Measurements from ENCODE around the gene SCRN1. TPM values are rescaled to one million over a fixed set of nuclear protein-coding genes. Genes with fewer than 3 reads are reported as not detected.
"Not testable (repeated sequence)": the region's sequence is repeated elsewhere in the genome, so short reads cannot be mapped to it uniquely, and the experiment has no call there.

Gene SCRN1
- polyA plus RNA-seq, 3 donors, result 63.7 to 65.0 (median 64.9) TPM

DNA sequence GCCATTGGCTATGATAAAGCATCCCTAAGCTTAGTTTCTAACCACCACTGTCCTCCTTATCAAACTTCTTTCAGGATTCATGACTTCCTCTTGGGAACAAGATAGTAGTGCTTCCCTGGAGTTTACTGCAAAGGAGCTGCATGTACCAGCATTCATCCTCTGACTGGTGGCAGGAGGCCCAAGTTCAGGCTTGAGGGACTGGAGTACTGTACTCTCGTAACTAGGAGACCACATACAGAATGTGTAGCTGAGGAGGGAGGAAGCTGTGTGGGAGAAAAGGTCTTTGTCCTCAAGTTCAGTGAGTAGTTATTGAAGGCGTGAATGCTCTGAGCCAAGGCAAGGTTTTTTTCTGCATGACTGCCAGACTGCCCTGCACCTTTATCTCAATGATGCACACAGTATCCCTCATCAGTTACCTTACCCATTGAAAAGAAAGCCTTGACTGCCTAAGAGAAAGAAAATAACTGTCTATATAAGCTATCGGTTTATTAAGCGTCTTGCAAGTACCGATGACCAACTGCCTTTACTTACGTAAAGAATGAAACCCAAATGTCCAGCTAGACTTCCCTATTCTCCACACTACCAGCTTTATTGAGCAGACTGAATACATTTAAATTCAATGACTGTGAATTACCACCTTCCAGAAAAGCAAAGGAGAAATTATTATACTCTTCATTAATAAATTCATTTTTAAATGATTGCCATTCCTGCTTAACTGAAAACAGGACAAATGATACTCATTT is 12.8 kb downstream of the SCRN1 start:
- peak in 9 of 11 donors; percentile 25 to 78 (median 45) for DNase-seq (ENCODE audit: extremely low read depth in 1 of 11, low read depth in 9 of 11, low spot score in 4 of 11)

- DNase-seq (ENCODE audit: extremely low read depth in 1 of 11, low read depth in 9 of 11, low spot score in 4 of 11), result no peak
These were observed 13.3 kb downstream of the SCRN1 start for GRCh38 chr7:29976266-29976665.

DNA sequence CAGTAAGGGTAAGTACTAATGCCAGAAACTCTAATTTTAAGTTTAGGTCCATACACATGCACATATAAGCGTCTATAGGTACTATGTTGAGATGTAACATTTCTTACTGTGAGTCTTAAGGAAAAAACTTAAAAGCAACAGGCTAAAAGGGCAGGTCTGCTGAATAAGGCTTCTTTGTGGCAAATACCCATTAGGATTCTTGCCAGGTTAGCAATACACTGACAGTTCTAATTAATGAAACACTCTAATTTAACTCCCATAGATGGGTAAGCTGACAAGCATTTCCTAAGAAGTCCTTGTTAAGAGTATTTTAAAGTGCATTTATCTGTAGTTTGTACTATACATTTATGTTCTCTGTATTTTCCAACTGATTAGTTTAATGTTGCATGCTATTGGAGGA is 14.0 kb downstream of the SCRN1 start:
- DNase-seq (ENCODE audit: extremely low read depth in 1 of 11, low read depth in 9 of 11, low spot score in 4 of 11), result no peak

- no peak for DNase-seq (ENCODE audit: extremely low read depth in 1 of 11, low read depth in 9 of 11, low spot score in 4 of 11)
These were observed 15.3 kb downstream of the SCRN1 start for GRCh38 chr7:29974286-29974685.

DNA sequence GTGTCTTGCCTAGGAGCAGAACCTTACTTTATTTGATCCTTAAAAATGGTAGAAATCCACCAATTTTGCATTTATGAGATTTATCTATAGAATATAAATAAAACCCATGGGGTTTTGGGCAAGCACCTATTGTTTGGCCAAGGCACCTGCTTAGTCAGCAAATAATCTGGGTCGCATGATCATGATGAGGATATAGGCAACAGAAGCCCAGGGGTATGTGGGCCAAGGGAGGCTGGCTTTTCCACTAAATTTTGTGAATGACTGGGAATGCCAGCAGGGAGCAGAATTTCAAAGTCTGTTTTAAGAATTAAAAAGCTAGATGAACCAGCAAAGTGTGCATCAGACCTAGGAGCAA is 17.3 kb downstream of the SCRN1 start:
- DNase-seq (ENCODE audit: extremely low read depth in 1 of 11, low read depth in 9 of 11, low spot score in 4 of 11), result no peak

GRCh38 chr7:29971566-29972314 is 17.9 kb downstream of the SCRN1 start:
- no peak for DNase-seq (ENCODE audit: extremely low read depth in 1 of 11, low read depth in 9 of 11, low spot score in 4 of 11)

- no peak for DNase-seq (ENCODE audit: extremely low read depth in 1 of 11, low read depth in 9 of 11, low spot score in 4 of 11)
These were observed 19.4 kb downstream of the SCRN1 start for GRCh38 chr7:29970158-29970557.

- DNase-seq (ENCODE audit: extremely low read depth in 1 of 11, low read depth in 9 of 11, low spot score in 4 of 11), result no peak
These were observed 19.9 kb downstream of the SCRN1 start for GRCh38 chr7:29969738-29970137.

GRCh38 chr7:29968683-29969395 is 20.8 kb downstream of the SCRN1 start:
- DNase-seq (ENCODE audit: extremely low read depth in 1 of 11, low read depth in 9 of 11, low spot score in 4 of 11), result no peak

- DNase-seq (ENCODE audit: extremely low read depth in 1 of 11, low read depth in 9 of 11, low spot score in 4 of 11), result no peak
These were observed 24.6 kb downstream of the SCRN1 start for GRCh38 chr7:29965030-29965429.

- DNase-seq (ENCODE audit: extremely low read depth in 1 of 11, low read depth in 9 of 11, low spot score in 4 of 11), result no peak
These were observed 27.6 kb downstream of the SCRN1 start for GRCh38 chr7:29962035-29962434.

GRCh38 chr7:29961611-29962010 is 28.0 kb downstream of the SCRN1 start:
- not testable (repeated sequence) for DNase-seq (ENCODE audit: extremely low read depth in 1 of 11, low read depth in 9 of 11, low spot score in 4 of 11)

DNA sequence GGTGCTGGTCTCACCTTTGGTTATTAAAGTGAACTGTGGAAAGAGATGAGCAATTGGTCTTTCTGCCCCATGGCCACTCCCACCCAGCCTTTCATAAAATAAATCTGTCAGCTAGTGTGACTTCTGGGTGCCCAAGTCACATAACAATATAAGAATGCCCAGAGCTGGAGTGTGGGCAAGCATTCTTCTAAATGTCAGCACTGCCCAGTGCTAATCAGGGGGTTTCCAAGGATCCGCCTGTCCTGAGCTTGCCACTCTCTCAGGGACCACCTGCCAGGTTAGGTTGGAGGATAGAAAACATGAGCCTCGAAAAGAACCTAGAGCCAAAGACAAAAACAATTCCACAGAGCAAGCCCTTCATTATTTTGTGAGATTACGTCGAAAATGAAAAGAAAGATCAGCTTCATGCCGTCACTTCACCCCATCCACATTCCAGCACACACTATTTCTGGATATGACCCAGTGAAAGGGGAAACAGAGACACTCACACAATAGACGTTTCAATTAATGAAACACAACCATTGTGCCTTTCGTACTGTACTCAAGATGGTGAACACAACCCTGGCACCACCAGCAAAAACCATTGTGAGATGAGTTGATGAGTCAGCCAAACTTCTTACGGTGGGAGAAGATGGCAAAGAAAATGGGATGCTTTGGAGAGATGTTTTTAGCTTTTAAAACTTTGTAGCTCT is 30.8 kb downstream of the SCRN1 start:
- no peak for DNase-seq (ENCODE audit: extremely low read depth in 1 of 11, low read depth in 9 of 11, low spot score in 4 of 11)

DNA sequence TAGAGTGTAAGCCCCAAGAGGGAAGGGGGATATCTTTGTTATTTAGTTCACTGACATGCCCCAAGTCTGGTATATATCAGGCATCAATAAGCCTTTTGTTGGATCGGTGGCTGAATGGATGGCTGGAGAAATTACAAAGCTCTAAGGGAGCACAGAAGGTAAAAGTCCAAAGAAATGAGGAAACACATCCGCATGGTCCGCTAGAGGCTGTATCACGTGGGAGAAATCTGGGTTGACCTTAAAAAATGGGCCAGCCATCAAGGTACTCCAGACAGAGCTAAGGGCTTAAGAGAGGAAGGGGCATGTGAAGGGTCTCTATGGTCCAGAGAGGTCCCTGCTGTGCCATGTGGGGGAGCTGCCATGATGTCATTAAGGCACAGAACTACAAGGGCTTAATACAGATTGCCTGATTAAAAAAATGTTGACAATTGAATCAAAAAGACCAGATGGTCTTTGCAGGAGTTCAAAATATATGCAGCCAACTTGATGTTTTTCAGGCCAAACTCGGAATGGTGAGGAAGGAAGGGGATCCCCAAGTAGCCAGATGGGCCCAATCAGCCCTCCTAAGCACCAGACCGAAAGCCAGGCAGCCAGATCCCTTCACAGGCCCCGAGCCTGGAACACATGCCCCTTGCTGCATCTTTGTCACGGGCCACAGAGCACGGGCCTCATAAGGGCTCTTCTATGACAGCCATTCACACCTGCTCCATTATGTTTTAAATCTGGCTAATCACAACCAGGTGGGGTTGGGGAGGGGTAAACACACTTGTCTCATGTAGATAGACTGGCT is 31.9 kb downstream of the SCRN1 start:
- DNase-seq (ENCODE audit: extremely low read depth in 1 of 11, low read depth in 9 of 11, low spot score in 4 of 11), result no peak

GRCh38 chr7:29956487-29956836 is 33.1 kb downstream of the SCRN1 start:
- DNase-seq (ENCODE audit: extremely low read depth in 1 of 11, low read depth in 9 of 11, low spot score in 4 of 11), result no peak

GRCh38 chr7:29955799-29956486 is 33.7 kb downstream of the SCRN1 start:
- no peak for DNase-seq (ENCODE audit: extremely low read depth in 1 of 11, low read depth in 9 of 11, low spot score in 4 of 11)

- no peak for DNase-seq (ENCODE audit: extremely low read depth in 1 of 11, low read depth in 9 of 11, low spot score in 4 of 11)
These were observed 34.4 kb downstream of the SCRN1 start for GRCh38 chr7:29955075-29955792.

Measured in renal cortex interstitium (tissue), 11 donors.